ENCODE results near the gene TEX30. TPM values are rescaled to one million over a fixed set of nuclear protein-coding genes. Genes with fewer than 3 reads are reported as not detected.
A peak's percentile ranks its signal among the peaks of the same experiment; 100 is the strongest.

The TEX30 gene
- total RNA-seq, 1 experiment from 2014 or later: 36.1 TPM

DNA sequence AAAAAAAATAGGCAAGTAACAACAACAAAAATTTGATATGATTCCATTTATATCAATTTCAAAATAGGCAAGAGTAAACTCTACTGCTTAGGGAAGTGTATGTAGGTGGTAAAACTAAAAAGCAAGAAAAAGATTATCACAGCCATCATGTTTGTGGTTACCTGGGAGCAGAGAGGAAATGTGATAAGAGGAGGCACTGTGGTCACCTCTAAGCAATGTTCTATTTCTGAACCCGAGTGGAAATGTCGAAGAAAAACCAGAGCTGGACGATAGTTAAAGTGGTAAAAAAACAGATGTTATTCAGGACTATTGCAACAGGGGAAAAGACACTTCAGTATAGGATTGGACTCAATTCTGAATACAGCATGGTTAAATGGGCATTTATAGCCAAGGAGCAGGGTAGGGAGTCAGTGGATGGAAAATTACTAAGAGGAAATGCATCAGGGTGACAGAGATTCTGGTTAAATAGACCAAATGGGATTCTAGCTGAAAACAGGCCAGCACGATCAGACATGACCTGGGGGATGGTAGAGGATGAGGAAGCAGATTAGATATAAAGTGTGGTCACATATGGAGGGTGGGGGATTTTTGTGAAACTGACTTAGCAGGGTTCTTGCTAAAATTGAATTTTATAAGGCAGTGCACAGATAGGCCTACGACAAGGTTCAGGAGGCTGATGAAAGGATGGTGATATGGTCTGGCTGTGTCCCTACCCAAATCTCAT is 6.0 kb upstream of the TEX30 start:
- DNase-seq (ENCODE audit: low spot score): no peak

DNA sequence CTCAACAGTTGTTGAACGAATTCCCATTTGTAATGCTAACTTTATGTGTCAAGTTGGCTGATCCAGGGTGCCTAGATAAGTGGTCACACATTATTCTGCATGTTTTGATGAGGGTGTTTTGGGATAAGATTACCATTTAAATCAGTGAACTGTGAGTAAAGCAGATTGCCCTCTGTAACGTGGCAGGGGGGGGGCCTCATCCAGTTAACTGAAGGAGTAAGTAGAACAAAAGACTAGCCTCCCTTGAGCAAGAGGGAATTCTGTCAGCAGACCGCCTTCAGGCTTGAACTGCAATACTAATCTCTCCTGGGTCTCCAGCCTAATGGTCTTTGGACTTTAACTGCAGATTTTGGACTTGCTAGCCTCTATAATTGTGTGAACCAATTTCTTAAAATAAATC is 4.2 kb upstream of the TEX30 start:
- no peak for DNase-seq (ENCODE audit: low spot score)

DNA sequence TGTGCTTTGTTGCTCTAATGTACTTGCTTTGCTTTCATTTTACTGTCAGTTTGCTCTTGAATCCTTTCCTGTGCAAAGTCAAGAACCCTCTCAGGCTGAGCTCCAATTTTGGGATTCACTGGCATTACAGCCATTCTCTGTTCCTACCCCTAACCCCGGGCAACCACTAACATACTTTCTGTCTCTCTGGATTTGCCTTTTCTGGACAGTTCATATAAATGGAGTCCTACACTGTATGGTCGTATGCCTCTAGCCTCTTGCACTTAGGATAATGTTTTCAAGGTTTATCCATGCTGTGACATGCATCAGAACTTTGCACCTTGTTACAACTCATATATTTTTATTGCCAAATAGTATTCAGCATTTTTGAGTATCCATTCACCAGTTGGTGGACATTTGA is 2.7 kb upstream of the TEX30 start:
- no peak for DNase-seq (ENCODE audit: low spot score)

DNA sequence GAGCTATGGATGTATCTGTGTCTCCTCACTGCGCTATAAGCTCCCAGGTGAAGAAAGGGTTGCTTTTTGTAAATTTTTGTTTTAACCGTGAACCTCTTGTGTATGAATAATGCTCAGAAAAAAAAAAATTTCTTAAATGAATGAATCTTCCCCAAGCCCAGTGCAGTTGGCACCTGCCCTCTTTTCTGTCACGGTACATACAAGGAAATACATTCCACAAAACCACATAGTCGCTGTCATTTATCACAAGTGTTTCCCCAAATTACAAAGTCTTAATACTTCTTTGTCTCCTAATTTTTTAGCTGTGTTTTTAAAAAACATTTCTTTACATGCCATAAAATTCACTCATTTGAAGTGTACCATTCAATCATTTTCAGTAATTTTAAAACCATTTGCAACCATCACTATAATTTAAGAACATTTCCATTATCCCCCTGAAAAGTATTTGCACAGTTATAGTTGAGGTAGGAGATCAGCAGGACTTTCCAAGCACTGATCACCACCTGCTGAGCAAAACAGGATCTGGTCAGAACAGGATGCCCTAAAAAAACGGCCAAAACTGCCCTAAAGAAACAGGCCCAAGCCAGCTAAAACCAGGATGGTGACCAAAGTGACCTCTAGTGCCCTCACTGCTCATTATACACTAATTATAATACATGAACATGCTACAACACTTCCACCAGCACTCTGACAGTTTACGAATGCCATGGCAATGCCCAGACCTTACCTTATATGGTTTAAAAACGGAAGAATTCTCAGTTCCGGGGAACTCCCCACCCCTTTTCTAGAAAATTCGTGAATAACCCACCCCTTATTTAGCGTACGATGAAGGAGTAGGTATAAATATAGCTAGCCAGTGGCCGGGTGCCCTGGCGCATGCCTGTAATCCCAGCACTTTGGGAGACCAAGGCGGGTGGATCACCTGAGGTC is 1.3 kb upstream of the TEX30 start:
- DNase-seq (ENCODE audit: low spot score): no peak

DNA sequence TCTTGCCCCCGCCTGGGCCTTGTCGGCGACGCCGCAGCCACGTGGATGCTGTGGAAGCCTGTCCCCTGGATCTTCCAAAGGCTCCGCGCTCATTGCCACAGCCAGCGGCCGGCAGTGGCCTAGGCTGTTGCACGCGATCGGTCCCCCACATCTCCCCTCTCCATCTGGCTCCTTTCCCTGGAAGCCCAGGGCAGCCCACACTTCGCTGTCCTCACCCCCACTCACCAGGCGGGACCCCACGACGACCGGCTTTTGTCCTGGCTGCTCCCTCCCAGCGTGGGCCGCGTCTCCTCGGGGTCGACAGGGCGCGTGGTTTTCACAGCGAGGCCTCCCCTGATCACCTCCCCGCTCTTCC is 605 bp upstream of the TEX30 start:
- DNase-seq (ENCODE audit: low spot score): no peak

DNA sequence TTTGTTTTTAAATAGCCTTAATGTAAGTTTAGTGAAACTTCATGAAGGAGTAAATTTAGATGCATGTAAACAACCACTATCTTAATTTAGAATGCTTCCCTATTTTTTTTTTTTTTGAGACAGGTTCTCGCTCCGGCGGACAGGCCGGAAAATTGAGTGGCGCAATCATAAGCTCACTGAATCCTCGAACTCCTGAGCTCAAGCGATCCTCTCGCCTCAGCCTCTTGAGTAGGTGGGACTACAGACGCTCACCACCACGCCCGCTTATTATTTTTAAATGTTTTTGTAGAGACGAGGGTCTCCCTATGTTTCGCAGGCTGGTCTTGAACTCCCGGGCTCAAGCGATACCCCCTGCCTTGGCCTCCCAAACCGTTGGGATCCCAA is 1.6 kb downstream of the TEX30 start:
- no peak for DNase-seq (ENCODE audit: low spot score)

DNA sequence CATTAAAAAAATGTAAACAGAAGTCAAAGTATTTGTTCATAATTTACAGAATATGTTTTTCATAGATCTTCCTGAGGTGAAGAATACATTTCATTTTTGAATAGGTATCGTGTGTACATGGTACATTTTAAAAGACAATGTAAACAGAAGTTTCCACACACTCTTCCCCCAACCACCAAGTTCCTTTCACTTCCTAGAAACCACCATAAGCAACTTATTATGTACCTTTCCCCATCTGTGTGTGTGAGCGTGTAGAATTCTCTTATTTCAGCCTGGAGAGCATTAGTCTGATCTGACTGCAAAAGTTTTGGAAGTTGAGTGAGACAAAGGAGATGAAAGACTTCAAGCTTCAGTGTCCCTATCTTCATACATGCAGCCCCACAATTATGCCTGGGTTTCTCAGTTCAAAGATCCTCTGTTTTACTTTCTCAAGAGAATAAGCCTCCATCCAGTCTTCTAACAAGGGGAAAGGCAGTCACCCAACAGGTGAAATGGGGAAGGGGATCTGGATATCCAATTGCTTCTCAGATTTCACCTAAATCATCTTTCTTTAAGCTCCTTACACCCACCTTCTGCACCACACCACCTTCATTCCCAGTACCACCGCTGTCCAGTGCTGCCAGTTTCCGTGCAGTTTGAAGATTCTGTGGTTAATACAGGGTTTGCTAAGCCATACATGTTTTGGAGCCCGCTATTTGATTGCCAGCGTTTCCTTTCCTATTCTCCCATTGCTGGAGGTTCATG is 2.1 kb downstream of the TEX30 start:
- DNase-seq (ENCODE audit: low spot score): no peak

DNA sequence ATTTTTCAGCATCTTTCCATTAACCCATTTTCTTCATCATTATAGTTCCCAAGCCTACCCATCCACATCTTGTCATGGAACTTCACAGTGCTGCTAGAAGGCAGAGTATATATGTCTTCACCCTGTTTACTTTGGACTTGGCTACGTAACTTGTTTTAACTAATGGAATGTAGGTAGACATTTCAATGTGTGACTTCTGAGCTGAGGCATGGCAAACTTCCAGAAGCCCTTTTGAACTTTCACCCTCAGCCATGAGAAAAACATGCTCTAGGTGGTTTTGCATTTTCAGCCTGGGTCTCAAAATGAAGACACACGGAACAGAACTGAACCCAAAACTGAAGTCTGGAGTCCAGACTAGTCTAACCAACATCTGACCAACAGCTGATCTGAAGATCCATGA is 3.2 kb downstream of the TEX30 start:
- no peak for DNase-seq (ENCODE audit: low spot score)

DNA sequence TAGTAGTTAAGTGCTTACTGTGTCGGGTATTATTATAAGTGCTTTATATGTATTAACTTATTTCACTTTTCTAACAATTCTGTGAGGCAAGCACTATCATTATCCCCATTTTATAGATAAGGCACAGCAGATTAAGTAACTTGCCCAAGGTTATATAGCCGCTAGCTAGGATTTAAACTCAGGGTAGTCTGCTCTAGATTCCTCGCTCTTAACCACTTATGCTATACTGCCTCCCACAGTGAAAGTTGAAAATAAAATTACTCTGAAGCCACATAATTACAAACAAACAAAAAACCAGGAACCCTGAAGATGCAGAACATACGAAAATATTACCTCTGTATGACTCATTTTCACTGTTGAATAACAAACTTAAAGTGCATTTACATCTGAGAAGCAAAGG is 3.9 kb downstream of the TEX30 start:
- no peak for DNase-seq (ENCODE audit: low spot score)

DNA sequence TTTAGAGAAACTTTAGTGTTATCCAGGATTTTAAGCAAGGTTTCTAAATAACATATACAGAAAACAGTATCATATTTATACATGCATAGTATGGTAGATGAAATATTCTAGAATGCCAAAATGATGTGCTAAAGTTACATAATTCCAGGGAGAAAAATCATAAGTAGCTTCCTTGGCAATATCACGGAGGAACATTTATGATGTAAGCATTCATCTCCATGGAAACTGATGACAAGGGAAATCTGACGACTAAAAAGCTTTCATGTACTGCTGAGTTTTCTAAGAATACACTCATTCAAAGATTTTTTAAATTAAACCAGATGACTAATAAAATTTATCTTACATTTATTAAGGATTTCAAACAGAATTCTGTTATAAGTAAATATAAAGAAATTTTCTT is 4.7 kb downstream of the TEX30 start:
- no peak for DNase-seq (ENCODE audit: low spot score)

DNA sequence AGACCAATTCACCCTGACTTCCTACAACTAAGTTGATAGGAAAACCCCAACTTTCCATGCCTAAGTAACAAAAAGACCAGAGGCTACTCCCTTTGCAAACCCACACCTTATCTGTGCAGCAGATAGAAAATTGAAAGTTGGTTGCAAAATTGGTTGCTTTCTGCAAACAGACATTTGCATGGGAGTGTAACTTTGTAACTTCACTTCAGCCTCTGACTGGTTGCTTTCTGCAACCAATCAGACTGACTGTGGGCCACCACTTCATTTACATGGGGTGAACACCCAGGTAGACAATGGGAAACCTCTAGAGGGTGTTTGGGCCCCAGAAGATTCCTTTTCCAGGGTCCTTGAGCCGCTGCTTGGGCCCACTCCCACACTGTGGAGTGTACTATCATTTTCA is 9.8 kb downstream of the TEX30 start:
- DNase-seq (ENCODE audit: low spot score): no peak

DNA sequence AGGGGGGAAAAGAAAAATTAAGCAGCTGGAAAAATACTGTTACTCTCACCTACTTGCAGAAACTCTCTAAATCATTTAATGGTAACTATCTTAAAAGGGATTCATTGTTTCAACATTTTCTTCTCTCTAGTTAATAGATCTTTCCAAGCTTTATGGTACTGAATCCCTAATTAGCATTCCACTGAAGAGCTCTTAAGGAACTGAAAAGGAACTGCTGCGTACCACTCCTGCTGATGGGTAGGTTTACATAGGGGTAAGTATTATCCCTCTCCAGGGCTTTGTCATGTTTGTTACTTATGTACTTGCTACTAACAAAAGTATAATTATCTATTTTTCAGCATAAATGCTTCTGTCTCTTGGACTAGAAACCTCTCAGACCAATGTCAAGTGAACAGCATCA is 12.5 kb downstream of the TEX30 start:
- no peak for DNase-seq (ENCODE audit: low spot score)

DNA sequence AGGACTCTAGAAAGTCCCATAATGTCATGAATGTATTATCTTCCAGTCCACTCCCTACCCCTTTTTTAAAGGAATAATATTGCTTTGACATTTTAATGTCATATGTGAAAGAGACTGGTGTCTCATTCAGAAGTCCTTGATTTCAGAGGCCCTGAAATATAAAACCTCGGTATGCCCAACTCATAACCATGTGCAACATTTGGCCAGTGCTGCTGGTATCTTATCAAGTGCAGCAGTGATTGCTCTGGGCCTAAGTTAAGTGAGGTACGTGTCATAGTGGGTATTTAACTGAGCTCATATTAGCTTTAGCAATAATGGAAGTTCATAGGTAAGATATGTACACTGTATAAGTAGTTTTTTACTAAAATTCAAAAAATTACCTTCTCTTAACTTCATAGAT is 14.7 kb downstream of the TEX30 start:
- no peak for DNase-seq (ENCODE audit: low spot score)

DNA sequence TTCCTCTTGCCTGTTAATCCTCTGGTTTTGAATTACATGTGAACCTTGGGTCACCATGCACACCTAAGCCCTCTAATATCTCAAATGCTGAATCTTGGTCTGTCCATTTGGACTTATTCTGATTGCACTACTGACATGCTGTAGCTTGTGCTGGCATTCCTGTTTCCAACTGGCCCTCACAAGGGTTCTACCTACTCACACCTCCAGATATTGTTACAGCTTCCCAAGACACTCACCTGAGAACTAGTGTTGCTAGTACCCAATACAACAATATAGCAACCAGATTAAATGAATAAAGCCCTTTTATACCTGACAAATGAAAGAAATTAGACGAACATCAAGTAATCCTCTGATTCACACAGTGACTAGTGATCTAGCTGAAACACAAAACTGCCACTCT is 16.6 kb downstream of the TEX30 start:
- no peak for DNase-seq (ENCODE audit: low spot score)

DNA sequence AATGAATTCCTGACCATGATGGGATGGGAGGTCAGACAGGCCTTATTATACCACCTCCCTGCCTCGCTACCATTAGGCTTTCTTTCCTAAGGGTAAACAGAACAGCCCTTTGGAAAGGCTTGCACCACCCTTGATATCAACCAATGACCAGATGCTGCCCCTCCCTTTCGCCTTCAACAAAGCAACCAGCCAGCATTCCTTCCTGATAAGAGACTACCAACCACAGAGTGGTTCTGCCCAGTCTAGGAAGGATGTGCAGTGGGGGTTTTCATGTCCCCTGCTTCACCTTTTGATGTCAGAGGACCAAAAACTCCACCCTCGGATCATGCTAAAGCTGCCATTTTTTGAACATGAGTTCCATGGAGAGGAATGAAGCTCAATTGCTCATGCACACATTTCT is 21.7 kb downstream of the TEX30 start:
- no peak for DNase-seq (ENCODE audit: low spot score)

DNA sequence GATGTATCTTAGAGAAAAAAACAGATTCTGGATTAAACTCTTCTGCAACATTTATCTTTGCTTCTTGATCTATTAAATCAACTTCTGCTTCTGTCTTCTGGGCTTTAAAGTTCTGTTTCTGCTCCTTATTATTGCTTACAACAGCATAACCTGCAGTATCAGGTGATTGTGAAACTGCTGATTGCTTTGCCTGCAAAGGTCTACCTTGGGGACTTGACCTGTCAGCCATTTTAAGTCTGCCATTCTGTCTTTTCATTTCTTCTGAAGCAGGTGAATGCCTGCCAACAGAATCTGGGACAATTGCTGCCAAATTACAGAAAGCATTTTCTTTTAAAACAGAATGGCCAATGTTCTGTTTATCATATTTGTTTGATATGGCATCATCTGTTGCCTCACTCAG is 31.1 kb downstream of the TEX30 start:
- no peak for DNase-seq (ENCODE audit: low spot score)

DNA sequence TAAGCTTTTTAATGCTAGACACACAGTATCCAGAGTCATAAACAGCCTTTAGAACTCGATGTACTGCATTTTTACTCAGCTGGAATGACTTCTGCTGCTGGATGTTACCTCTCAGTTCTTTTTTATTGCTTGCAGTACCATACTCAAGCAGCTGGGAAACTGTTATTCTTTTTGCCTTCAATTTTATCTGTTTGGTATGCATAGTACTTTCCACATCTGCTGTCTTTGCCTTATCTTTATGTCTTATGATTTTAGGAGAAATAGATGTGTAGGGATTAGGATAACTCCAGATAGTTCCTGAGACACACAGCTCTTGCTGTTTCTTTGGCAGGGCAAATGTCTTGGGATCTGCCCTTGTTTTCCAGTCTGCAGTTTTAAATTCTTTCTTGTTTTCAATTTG is 31.5 kb downstream of the TEX30 start:
- no peak for DNase-seq (ENCODE audit: low spot score)

DNA sequence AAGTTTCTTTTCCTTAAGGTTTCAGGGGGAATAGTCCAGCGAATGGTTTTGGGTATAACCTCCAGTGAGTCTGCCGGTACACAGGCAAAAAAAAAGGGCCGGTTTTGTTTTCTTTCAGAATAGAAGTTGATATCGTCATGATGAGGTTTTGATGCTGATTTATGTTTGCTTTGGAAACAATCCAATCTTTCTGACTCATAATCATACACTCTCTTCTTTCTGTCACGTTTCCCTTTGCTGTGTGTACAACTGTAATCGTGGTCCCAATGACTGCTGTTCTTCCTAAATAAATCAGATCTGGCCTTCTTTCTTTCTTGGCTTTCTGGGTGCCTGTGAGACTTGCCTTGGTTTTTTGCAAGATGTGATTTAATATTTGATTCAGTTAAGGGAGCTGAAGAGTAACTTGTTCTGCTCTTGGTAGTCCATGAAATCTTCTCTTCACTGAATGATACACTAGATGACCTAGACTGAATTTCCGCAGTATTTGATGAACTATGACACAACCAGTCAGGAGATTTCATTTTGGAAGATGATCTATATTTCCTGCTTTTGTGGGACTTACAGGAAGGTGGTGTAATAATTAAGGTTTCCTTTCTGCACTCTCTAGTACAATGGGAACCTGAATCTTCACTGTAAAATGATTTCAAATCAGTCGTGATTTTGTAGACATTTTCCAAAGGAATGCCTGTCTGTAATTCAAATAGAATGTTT is 43.9 kb downstream of the TEX30 start:
- DNase-seq (ENCODE audit: low spot score): peak; percentile 18

DNA sequence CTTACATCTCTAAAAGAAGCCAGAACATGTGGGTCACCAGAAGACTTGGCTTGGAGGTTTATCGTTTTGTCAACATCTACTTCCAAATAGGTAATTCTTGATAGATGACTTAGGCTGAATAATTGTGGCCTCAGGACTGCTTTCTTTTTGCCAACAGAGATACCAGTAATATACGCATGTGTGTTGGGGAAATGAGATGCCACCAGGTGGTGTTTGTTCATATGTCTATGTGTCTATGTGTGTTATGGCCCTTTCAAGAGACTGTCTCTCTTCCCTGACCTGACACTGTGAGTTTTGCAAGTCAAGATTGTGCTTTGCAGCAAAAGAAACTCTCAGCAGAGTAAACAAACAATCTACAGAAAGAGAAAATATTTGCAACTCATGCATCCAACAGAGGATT is 47.2 kb downstream of the TEX30 start:
- DNase-seq (ENCODE audit: low spot score): no peak

DNA sequence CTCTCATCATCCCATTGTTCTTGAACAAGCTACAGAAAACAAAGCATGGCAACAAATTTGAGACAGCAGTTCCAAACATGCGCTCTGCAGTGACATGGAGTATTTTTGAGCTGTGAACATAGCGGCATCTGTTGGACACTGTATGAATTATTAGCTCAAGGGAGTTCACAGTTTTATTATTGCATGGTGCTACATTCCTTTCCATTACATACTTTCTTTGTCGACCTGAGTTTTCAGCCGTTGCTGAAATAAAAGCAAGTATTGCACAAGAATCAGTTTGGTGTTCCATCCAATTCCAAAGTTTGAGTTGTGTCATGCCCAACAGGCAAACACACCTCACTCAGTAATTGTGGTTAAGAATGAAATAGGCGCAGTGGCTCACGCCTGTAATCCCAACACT is 48.7 kb downstream of the TEX30 start:
- DNase-seq (ENCODE audit: low spot score): peak; percentile 21

DNA sequence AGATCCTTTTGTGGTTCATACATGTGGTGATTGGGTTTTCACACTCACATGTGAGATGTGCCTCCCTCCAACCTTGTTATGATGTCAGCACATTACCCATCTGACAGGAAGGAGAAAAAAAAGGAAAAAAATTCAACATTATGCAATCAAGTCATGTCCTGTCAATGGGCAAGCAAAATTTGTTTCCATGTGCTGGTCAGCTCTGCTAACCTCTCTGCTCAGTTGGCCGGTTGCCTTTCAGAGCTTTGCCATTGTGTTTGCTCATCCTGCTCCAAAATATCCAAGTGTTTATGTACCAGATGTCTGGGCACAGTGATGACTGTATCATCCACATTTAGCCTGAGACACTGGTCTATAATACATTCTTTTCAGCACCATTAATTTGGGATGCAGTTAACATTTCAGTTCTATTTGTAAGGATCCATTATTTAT is 51.8 kb downstream of the TEX30 start:
- DNase-seq (ENCODE audit: low spot score): no peak

DNA sequence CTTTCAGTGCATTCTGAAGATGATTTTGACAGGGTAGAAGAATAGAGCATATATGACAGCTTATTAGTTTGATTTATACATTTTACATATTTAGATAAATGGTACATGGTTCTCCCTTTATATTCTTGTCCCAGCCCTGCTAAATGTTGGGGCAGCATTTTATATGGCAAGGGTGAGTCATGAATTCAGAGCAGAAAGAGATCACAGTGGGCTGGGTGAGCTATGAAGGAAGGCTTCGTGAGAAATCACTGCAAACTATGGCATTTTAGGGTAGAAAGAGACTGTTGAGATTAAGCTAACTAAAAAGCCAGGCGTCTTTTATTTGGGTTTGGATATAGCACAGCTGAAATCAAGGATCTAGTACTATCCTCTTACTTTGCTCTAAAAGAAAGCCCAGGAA is 54.8 kb downstream of the TEX30 start:
- DNase-seq (ENCODE audit: low spot score): no peak

Measured in H4 (cell line).